BJ (cell line): ENCODE measurements around the gene NLE1. TPM values are rescaled to one million over a fixed set of nuclear protein-coding genes. Genes with fewer than 3 reads are reported as not detected.
"Not testable (repeated sequence)": the region's sequence is repeated elsewhere in the genome, so short reads cannot be mapped to it uniquely, and the experiment has no call there.

Experiments used
- CTCF ChIA-PET: fragments of 350-600 bp; formaldehyde crosslinking; extraction: SDS; loops from one replicate; lab custom pipeline; 2021; ENCODE audit warnings: antibody characterized with exemption, inconsistent platforms; lab: Yijun Ruan, JAX
- POLR2A ChIA-PET: fragments of 300-600 bp; sonication (Branson Sonifier 250); formaldehyde crosslinking; extraction: SDS; loops from one replicate; lab custom pipeline; 2021; ENCODE audit warnings: antibody characterized with exemption; lab: Charles Lee
- DNase-seq: peaks from one replicate; pipeline ENCODE4 v3.0.0-alpha.2; 2011; ENCODE audit warnings: low read depth
- H3K27me3 ChIP-seq: 2 replicates; pipeline ENCODE4 v1.6.0; 2011; ENCODE audit warnings: low read length; ENCODE audit not compliant: control insufficient read depth, insufficient read depth
- H3K36me3 ChIP-seq: 2 replicates; pipeline ENCODE4 v1.5.1; 2011; ENCODE audit warnings: low read length; ENCODE audit not compliant: control insufficient read depth, insufficient read depth
- H3K4me3 ChIP-seq: 2 replicates; pipeline ENCODE4 v1.5.1; 2011; ENCODE audit warnings: low read depth, mild to moderate bottlenecking, control low read depth, low read length
- polyA plus RNA-seq: library from polyadenylated mRNA; depleted of rRNA; stranded (reverse); fragments of >200 nt; gene quantifications from 2 replicates; pipeline ENCODE4 v1.2.3, GENCODE V29; 2011
- TF ChIP-seq, protein P1 (sequence below): IDR thresholded peaks from 2 replicates; pipeline ENCODE4 v1.5.1; 2011; ENCODE audit warnings: low read depth, mild to moderate bottlenecking, control low read depth, inconsistent platforms, low read length, moderate library complexity; ENCODE audit not compliant: insufficient read depth

Gene NLE1
- polyA plus RNA-seq, 1 experiment: 14.9 TPM

DNA sequence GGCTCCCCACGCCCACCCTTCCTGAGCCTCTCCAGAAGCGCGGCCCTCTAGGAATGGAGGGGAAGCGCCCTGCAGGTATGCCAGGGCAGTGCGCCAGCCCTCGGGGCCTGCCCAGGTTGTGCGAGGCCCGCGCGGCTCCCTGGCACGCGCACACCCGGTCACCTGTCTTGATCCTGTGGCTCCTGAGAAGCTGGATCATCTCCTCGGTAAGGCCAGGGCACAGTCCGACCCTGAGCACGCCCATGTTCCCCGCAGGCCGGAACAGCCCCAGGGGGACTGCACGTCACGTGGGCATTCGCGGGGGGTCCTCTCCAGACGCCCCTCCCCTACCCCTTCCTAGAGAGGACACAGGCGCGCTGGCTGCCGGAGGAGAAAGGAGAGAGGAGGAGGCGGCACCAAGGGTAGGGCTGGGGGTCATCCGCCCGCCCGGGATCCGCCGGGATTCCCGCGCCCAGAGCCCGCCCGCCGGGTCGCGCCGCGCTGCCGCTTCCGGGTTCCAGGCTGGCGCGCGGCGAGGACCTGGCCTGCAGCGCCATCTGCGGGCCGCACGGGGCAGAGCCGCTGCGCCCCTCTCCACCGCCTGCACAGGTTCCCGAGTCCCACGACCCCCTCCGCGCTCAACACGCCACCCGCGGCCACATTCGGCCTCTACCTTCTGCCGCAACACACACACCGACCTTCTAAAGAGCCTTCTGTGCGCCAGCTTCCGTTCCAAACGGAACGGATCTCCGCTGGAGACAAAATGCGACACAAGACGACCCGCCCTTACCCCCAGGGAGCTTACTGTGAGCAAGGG is 22.5 kb downstream of the NLE1 start, which contains the start of gene RAD51D:
TSS of gene RAD51D (minus strand) at position 491 of the 796 bp plus-strand sequence. CDS start at position 244, 247 bp downstream.
- H3K4me3 ChIP-seq: peak within 1 kb of the TSS; percentile 71
- DNase-seq: no peak
- H3K36me3 ChIP-seq: no peaks in the 10 kb centered on the region
- TF ChIP-seq, protein P1, sequence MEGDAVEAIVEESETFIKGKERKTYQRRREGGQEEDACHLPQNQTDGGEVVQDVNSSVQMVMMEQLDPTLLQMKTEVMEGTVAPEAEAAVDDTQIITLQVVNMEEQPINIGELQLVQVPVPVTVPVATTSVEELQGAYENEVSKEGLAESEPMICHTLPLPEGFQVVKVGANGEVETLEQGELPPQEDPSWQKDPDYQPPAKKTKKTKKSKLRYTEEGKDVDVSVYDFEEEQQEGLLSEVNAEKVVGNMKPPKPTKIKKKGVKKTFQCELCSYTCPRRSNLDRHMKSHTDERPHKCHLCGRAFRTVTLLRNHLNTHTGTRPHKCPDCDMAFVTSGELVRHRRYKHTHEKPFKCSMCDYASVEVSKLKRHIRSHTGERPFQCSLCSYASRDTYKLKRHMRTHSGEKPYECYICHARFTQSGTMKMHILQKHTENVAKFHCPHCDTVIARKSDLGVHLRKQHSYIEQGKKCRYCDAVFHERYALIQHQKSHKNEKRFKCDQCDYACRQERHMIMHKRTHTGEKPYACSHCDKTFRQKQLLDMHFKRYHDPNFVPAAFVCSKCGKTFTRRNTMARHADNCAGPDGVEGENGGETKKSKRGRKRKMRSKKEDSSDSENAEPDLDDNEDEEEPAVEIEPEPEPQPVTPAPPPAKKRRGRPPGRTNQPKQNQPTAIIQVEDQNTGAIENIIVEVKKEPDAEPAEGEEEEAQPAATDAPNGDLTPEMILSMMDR: peak; percentile 70
- POLR2A ChIA-PET: no interaction called here
- H3K27me3 ChIP-seq: no peaks in the 10 kb centered on the region
- CTCF ChIA-PET: interaction anchor here (0.6 to 7.4 kb wide), 36 partner anchors 9 to 702 kb away, joined by 3 to 90 read pairs (median 5); partner anchors contain the start of genes LIG3 and NLE1

DNA sequence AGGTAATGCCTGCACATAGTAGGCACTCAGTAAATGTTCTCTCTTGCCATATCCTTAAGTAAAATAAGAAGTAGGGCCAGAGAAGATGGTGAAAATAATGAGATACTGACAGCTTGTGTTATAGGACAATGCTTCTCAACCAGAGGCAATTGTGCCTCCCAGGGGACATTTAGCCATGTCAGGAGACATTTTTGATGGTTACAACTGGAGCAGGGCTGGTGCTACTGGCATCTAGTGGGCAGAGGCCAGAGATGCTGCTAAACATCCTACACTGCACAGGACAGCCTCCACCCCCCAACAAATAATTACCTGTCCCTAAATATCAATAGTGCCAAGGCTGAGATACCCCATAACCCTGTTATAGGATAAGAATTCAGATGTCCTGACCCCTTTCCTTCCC is 24.1 kb downstream of the NLE1 start:
- no peaks in the 10 kb centered on the region for H3K27me3 ChIP-seq
- no peak overlapping the region for H3K4me3 ChIP-seq
- ChIA-PET CTCF (interaction anchor here (0.6 to 7.4 kb wide), 7 partner anchors 13 to 697 kb away, joined by 3 to 90 read pairs (median 6); no protein-coding TSS in a partner anchor), POLR2A (no interaction called here)
- H3K36me3 ChIP-seq: no peaks in the 10 kb centered on the region
- TF ChIP-seq, protein P1: 0 out of 2 replicates have a peak, but pooled peaks have one; percentile 30
- no peak for DNase-seq

DNA sequence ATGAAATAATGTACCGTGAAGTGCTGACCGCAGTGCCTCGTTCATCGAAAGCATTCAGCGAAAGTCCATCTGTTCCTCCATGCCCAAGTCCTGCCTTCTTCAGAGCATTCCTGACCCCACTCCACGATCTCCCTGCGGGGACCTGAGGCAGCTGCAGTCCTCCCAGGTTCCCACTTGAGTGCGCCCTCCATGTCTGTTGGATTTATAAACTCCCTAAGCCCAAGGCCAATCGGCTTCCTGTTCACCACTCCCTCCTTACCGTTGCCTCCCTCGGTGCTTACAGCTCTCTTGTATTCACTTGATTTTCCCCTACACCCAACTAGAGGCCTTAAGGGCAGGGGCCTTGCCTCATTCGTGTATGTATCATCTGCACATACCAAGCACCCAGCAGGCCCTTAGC is 25.3 kb downstream of the NLE1 start:
- Histone ChIP-seq H3K36me3 (no peaks in the 10 kb centered on the region), H3K4me3 (no peak overlapping the region), H3K27me3 (no peaks in the 10 kb centered on the region)
- POLR2A ChIA-PET: no interaction called here
- no peak for DNase-seq
- TF ChIP-seq, protein P1: no peak
- CTCF ChIA-PET: interaction anchor here (1.3 to 7.4 kb wide), 4 partner anchors 27 to 574 kb away, joined by 3 to 90 read pairs (median 5); no protein-coding TSS in a partner anchor

DNA sequence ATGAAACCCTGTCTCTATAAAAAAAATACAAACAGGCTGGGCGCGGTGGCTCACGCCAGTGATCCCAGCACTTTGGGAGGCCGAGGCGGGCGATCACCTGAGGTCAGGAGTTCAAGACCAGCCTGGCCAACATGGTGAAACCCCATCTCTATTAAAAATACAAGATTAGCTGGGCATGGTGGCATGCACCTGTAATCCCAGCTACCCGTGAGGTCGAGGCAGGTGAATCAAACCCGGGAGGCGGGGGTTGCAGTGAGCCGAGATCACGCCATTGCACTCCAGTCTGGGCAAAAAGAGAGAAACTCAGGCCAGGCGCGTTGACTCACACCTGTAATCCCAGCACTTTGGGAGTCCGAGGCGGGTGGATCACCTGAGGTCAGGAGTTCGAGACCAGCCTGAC is 31.3 kb downstream of the NLE1 start:
- DNase-seq, H3K27me3 ChIP-seq, POLR2A ChIA-PET, H3K36me3 ChIP-seq, H3K4me3 ChIP-seq: not testable (repeated sequence)
- CTCF ChIA-PET: interaction anchor here (1.0 kb wide), 1 partner anchor 8 kb away, joined by 3 read pairs; the partner anchor contains the start of gene RAD51D

DNA sequence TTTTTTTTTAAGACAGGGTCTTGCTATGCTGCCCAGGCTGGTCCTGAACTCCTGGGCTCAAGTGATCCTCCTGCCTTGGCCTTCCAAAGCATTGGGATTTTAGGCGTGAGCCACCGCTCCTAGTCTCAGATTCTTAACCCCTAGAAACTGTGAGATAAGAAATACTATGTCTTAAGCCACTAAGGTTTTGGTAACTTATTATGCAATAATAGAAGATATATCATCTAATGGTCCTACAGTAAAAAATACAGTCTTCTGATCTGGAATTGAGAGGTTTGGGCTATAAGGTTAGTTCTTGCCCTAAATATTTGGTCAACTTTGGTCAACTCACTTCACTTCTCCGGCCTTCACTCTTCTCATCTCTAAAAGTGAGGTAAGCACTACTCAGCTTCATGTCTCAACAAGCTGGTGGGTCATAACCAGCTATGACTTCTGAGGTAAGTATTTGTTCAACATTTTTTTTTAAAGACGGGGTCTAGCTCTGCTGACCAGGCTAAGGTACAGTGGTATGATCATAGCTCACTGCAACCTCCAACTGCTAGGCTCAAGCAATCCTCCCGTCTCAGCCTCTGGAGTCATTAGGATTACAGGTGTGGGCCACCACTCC is 37.2 kb downstream of the NLE1 start:
- CTCF ChIA-PET: interaction anchor here (0.8 to 2.6 kb wide), 3 partner anchors 13 to 15 kb away, joined by 3 to 11 read pairs (median 9); partner anchors contain the start of gene RAD51D
- no peak for DNase-seq
- TF ChIP-seq, protein P1: no peak

More for the DNA sequence above, 37.2 kb downstream of the NLE1 start:
- Histone ChIP-seq H3K4me3 (no peak overlapping the region), H3K27me3 (no peaks in the 10 kb centered on the region), H3K36me3 (peaks cover 9% of the 10 kb centered on the region)
- POLR2A ChIA-PET: no interaction called here
